Uterus (tissue), 2 donors: ENCODE data around the gene MAMDC2.

Experiments used
- CTCF ChIP-seq, 4 experiments: fragments of 200-600 bp in 2 of 4; fragments of 450-650 bp in 2 of 4; sonication (generic) in 2 of 4; IDR thresholded peaks; one replicate each; pipeline ENCODE4 v1.5.1; 2016 to 2019; ENCODE audit warnings: antibody characterized with exemption in 4 of 4, mild to moderate bottlenecking in 2 of 4, moderate library complexity in 1 of 4
- POLR2A ChIP-seq, 2 donors: fragments of 450-650 bp; IDR thresholded peaks; one replicate each; pipeline ENCODE4 v1.6.1; 2016; ENCODE audit warnings: antibody characterized with exemption in 2 of 2, mild to moderate bottlenecking in 1 of 2, moderate library complexity in 1 of 2

GRCh38 chr9:70020217-70020616, 23.4 kb upstream of the MAMDC2 start:
- TF ChIP-seq CTCF (IDR thresholded peaks at IDR 0.05) (no peak), POLR2A (IDR thresholded peaks at IDR 0.05) (no peak)
